Osteocyte (in vitro differentiated cells): ENCODE results near the gene AKAP6. TPM values are rescaled to one million over a fixed set of nuclear protein-coding genes. Genes with fewer than 3 reads are reported as not detected.
A peak's percentile ranks its signal among the peaks of the same experiment; 100 is the strongest.

ENCODE experiments used
- DNase-seq: peaks from one replicate; pipeline ENCODE4 v3.0.0; 2021; ENCODE audit warnings: mixed read lengths; ENCODE audit not compliant: unreplicated experiment; ENCODE audit errors: extremely low spot score
- H3K27ac Mint-ChIP-seq: one replicate; pipeline ENCODE4 v1.8.0; 2021; ENCODE audit warnings: mild to moderate bottlenecking, mixed read lengths; ENCODE audit not compliant: unreplicated experiment
- H3K27me3 Mint-ChIP-seq: one replicate; pipeline ENCODE4 v1.8.0; 2021; ENCODE audit warnings: mixed read lengths; ENCODE audit not compliant: unreplicated experiment
- H3K36me3 Mint-ChIP-seq: one replicate; pipeline ENCODE4 v1.8.0; 2021; ENCODE audit warnings: mixed read lengths; ENCODE audit not compliant: unreplicated experiment
- H3K4me1 Mint-ChIP-seq: one replicate; pipeline ENCODE4 v1.8.0; 2021; ENCODE audit warnings: mixed read lengths; ENCODE audit not compliant: unreplicated experiment
- H3K4me3 Mint-ChIP-seq: one replicate; pipeline ENCODE4 v1.8.0; 2021; ENCODE audit warnings: mild to moderate bottlenecking, moderate library complexity, mixed read lengths; ENCODE audit not compliant: unreplicated experiment
- H3K9me3 Mint-ChIP-seq: one replicate; pipeline ENCODE4 v1.8.0; 2021; ENCODE audit warnings: mixed read lengths; ENCODE audit not compliant: unreplicated experiment
- total RNA-seq: library from RNA; stranded (reverse); gene quantifications from 2 replicates; pipeline ENCODE4 v1.2.1, GENCODE V29; 2021
- TF ChIP-seq, protein P1 (sequence below): fragments of 200-600 bp; sonication (generic); IDR thresholded peaks from 2 replicates; pipeline ENCODE4 v1.5.0; 2021; ENCODE audit warnings: antibody characterized with exemption, mild to moderate bottlenecking, moderate library complexity

The AKAP6 gene
- total RNA-seq, 1 donor from 2014 or later = 4.1 TPM

DNA sequence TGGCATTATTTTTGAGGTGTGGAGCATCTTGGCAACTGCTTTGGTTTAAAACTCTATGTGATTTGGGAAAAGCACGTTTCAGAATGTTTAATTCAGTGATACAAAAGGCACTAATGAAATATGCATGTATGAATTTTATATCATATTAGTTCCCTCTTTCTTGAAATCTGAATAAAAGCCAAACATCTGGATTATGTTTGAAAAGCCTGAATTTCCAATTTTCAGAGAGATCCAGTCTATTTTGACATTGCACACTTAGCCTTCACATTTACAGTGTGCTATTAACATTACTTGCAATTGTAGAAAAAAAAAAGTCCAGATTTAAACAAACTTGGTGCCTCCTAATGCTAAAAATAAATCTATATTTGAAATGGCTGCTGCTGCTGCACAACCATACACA, 390.5 kb downstream of the AKAP6 start:
- H3K27ac Mint-ChIP-seq = no peak overlapping the region
- H3K4me1 Mint-ChIP-seq = peaks cover 5% of the 10 kb centered on the region
- TF ChIP-seq, protein P1, sequence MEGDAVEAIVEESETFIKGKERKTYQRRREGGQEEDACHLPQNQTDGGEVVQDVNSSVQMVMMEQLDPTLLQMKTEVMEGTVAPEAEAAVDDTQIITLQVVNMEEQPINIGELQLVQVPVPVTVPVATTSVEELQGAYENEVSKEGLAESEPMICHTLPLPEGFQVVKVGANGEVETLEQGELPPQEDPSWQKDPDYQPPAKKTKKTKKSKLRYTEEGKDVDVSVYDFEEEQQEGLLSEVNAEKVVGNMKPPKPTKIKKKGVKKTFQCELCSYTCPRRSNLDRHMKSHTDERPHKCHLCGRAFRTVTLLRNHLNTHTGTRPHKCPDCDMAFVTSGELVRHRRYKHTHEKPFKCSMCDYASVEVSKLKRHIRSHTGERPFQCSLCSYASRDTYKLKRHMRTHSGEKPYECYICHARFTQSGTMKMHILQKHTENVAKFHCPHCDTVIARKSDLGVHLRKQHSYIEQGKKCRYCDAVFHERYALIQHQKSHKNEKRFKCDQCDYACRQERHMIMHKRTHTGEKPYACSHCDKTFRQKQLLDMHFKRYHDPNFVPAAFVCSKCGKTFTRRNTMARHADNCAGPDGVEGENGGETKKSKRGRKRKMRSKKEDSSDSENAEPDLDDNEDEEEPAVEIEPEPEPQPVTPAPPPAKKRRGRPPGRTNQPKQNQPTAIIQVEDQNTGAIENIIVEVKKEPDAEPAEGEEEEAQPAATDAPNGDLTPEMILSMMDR = no peak
- no peak for DNase-seq
- no peak overlapping the region for H3K4me3 Mint-ChIP-seq
- no peaks in the 10 kb centered on the region for H3K36me3 Mint-ChIP-seq
- no peaks in the 10 kb centered on the region for H3K9me3 Mint-ChIP-seq
- H3K27me3 Mint-ChIP-seq = peaks cover 2% of the 10 kb centered on the region

DNA sequence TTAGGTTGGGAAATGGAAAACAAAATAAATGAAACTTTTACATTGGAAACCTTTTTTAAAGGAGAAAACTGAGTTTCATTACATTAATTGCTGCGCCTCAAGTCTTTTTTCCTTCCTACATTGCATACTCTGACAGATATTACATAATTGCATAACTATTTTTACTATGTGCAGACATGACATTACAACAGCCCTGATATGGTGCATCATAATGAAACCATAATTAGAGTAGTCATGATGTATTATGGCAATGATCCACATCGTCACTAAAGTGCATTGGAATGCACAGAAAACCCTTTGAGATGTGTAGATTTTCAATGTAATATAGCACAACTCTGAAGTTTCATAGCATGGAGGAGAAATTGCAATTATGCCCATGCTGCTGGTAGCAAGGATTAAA, 391.8 kb downstream of the AKAP6 start:
- TF ChIP-seq, protein P1 = no peak
- no peaks in the 10 kb centered on the region for H3K36me3 Mint-ChIP-seq
- H3K9me3 Mint-ChIP-seq = no peaks in the 10 kb centered on the region
- DNase-seq = no peak
- H3K27ac Mint-ChIP-seq = no peak overlapping the region
- peaks cover 16% of the 10 kb centered on the region for H3K4me1 Mint-ChIP-seq
- no peak overlapping the region for H3K4me3 Mint-ChIP-seq
- peaks cover 2% of the 10 kb centered on the region for H3K27me3 Mint-ChIP-seq

DNA sequence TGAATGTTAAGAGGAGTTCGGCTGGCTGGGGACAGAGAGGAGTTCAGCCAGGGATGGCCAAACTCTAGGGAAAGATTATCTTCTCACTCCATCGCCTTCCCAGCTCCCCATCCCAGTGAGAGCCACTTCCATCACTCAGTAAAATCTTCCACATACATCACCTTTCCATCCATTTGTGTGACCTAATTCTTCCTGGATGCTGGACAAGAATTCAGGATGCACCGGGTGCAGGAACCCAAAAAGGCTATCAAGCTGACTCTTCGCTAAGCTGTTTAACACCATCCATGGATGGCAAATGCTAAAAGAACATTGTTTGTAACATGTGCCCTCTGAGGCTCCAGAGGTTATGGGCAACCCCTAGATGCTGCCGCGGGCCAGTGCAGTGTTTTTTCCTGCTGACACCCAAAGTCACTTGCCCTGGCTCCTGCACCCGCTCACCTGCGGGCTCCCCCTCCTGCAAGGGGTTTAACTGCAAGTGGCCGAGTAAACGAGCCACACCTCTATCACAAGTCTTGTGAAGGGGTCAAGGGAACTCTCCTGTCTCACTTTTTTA, 393.6 kb downstream of the AKAP6 start:
- H3K36me3 Mint-ChIP-seq = no peaks in the 10 kb centered on the region
- no peak overlapping the region for H3K4me3 Mint-ChIP-seq

DNA sequence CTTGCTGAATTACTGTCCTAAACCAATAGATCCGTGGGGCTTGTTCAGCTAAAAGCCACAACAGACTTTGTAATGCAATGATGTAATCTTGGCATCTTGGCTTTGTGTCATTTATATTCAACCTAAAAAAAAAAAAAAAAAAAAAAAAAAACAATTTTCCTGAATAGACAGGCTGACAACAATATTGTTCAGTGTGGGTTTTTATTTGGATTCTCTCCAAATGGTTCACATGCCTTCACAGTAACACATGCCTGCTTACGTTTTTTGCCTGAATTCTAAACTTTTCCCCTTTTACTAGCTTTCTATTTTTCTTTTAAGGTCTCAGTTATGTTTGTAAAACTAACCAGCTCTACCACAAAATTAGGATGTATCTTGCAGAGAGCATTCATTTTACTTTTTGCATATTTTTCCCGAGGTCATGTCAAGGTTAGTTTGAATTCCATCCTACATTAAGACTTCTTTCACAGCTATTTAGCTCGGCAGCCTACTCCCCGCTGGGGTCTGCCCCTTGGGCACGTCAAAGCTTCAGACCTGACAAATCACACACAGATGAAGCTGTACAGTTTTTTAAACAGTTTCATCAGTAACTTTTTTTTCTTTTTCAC, 395.9 kb downstream of the AKAP6 start:
- Mint-ChIP-seq H3K27me3 (no peaks in the 10 kb centered on the region), H3K4me1 (peaks cover 22% of the 10 kb centered on the region), H3K9me3 (no peaks in the 10 kb centered on the region), H3K27ac (peak overlapping the region; percentile 88), H3K36me3 (no peaks in the 10 kb centered on the region), H3K4me3 (peak overlapping the region; percentile 73)
- DNase-seq = peak; percentile 89
- TF ChIP-seq, protein P1 = no peak

More for the DNA sequence above, 393.6 kb downstream of the AKAP6 start:
- Mint-ChIP-seq H3K27me3 (peaks cover 2% of the 10 kb centered on the region), H3K4me1 (peaks cover 22% of the 10 kb centered on the region), H3K27ac (no peak overlapping the region), H3K9me3 (no peaks in the 10 kb centered on the region)
- DNase-seq = no peak
- TF ChIP-seq, protein P1 = no peak

DNA sequence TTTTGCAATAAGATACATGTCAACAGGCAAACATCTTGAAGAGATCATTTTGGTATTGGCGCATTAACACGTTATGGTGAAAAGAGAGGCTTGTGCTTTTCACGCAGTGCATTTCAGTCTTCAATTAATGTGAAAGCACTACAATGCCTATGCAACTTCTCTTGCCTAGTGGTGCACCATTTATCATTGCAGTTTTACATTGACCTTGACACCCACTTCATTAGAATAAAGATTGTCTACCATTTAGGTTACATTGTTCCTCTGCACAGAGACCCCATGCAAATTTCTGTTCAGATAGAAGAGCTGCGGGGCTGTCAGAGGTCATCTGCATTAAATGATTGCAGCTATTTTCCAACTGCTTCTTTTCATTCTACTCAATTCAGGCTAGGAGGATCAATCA, 397.4 kb downstream of the AKAP6 start:
- TF ChIP-seq, protein P1 = no peak
- H3K27ac Mint-ChIP-seq = no peak overlapping the region
- no peaks in the 10 kb centered on the region for H3K36me3 Mint-ChIP-seq
- H3K9me3 Mint-ChIP-seq = no peaks in the 10 kb centered on the region
- H3K4me3 Mint-ChIP-seq = no peak overlapping the region
- H3K27me3 Mint-ChIP-seq = no peaks in the 10 kb centered on the region
- no peak for DNase-seq
- peaks cover 22% of the 10 kb centered on the region for H3K4me1 Mint-ChIP-seq
